BJ (cell line): ENCODE results near the gene SIN3B. TPM values are rescaled to one million over a fixed set of nuclear protein-coding genes. Genes with fewer than 3 reads are reported as not detected.

Source experiments
- CTCF ChIA-PET: fragments of 350-600 bp; formaldehyde crosslinking; extraction: SDS; loops from one replicate; lab custom pipeline; 2021; ENCODE audit warnings: antibody characterized with exemption, inconsistent platforms; lab: Yijun Ruan, JAX
- POLR2A ChIA-PET: fragments of 300-600 bp; sonication (Branson Sonifier 250); formaldehyde crosslinking; extraction: SDS; loops from one replicate; lab custom pipeline; 2021; ENCODE audit warnings: antibody characterized with exemption; lab: Charles Lee
- DNase-seq: peaks from one replicate; pipeline ENCODE4 v3.0.0-alpha.2; 2011; ENCODE audit warnings: low read depth
- H3K27me3 ChIP-seq: 2 replicates; pipeline ENCODE4 v1.6.0; 2011; ENCODE audit warnings: low read length; ENCODE audit not compliant: control insufficient read depth, insufficient read depth
- H3K36me3 ChIP-seq: 2 replicates; pipeline ENCODE4 v1.5.1; 2011; ENCODE audit warnings: low read length; ENCODE audit not compliant: control insufficient read depth, insufficient read depth
- H3K4me3 ChIP-seq: 2 replicates; pipeline ENCODE4 v1.5.1; 2011; ENCODE audit warnings: low read depth, mild to moderate bottlenecking, control low read depth, low read length
- CTCF ChIP-seq: IDR thresholded peaks from 2 replicates; pipeline ENCODE4 v1.5.1; 2011; ENCODE audit warnings: low read depth, mild to moderate bottlenecking, control low read depth, inconsistent platforms, low read length, moderate library complexity; ENCODE audit not compliant: insufficient read depth
- polyA plus RNA-seq: library from polyadenylated mRNA; depleted of rRNA; stranded (reverse); fragments of >200 nt; gene quantifications from 2 replicates; pipeline ENCODE4 v1.2.3, GENCODE V29; 2011

The SIN3B gene
- polyA plus RNA-seq, 1 experiment: 25.5 TPM

- H3K27me3 ChIP-seq: 0 out of 2 replicates have a peak, but pooled peaks cover 2% of the 10 kb centered on the region
- no peaks in the 10 kb centered on the region for H3K36me3 ChIP-seq
- DNase-seq: no peak
- CTCF ChIA-PET: no interaction called here
- no peak overlapping the region for H3K4me3 ChIP-seq
- TF ChIP-seq CTCF: no peak
- POLR2A ChIA-PET: no interaction called here
Measured at GRCh38 chr19:16889883-16890460, 60.8 kb downstream of the SIN3B start.

- no peak for TF ChIP-seq CTCF
- ChIA-PET POLR2A (no interaction called here), CTCF (no interaction called here)
- no peak for DNase-seq
- Histone ChIP-seq H3K4me3 (no peak overlapping the region), H3K27me3 (0 out of 2 replicates have a peak, but pooled peaks cover 2% of the 10 kb centered on the region), H3K36me3 (no peaks in the 10 kb centered on the region)
Measured at GRCh38 chr19:16890461-16891184, 61.4 kb downstream of the SIN3B start.

DNA sequence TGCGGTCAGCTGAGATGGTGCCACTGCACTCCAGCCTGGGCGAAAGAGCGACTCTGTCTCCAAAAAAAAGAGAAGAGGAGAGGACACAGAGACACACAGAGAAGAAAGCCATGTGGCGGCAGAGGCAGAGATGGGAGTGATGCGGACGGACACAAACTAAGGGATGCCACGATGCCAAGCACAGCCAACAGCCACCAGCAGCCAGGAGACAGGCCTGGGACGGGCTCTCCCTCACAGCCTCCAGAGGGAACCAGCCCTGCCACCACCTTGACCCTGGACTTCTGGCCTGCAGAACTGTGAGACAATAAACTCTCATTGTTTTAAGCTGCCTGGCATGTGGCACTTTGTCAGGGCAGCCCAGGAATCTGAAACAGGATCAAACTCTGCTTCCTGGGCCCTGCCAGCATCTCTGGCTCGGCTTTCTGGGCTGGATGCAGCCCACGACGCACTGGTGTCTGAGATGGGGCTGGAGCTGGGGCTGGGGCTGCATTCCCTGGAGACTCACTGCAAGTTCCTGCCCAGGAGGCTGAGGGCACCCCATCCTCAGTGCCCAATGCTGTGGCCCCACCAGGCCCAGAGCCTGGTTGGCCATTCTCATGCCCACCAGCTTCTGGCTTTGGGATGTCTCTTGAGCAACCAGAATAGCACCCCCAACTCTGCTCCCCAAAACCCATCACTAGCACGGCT, 62.6 kb downstream of the SIN3B start:
- ChIA-PET CTCF (no interaction called here), POLR2A (no interaction called here)
- Histone ChIP-seq H3K27me3 (0 out of 2 replicates have a peak, but pooled peaks cover 2% of the 10 kb centered on the region), H3K4me3 (no peak overlapping the region), H3K36me3 (no peaks in the 10 kb centered on the region)
- no peak for DNase-seq
- TF ChIP-seq CTCF: no peak

DNA sequence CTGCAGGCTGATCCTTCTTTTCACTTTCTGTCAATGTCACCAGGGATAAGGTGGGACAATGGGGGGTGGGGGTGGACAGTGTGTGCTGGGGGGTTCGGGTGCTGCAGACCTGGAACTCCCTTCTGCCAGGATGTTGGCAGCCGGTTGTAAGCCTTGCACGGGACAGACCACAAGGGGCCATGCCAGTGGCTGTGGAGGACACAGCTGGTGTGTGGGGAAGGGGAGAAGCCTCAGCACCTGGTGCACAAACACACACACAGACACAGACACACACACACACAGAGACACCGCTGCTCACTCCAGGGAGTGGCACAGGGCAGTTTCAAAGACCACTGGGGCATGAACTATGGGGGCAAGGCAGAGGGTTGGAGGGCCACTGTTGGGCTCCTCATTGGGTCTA, 63.2 kb downstream of the SIN3B start:
- no peak for DNase-seq
- ChIA-PET CTCF (no interaction called here), POLR2A (no interaction called here)
- Histone ChIP-seq H3K27me3 (0 out of 2 replicates have a peak, but pooled peaks cover 2% of the 10 kb centered on the region), H3K36me3 (no peaks in the 10 kb centered on the region), H3K4me3 (no peak overlapping the region)
- no peak for TF ChIP-seq CTCF
